ENCODE measurements around the gene ZNF160. TPM values are rescaled to one million over a fixed set of nuclear protein-coding genes. Genes with fewer than 3 reads are reported as not detected.

The ZNF160 gene
- total and polyA plus RNA-seq, 9 of the 15 experiments (the other 6 are each of a cell fraction or from before 2014, with no cell fraction given): 3.6 to 22.1 (median 11.8) TPM

DNA sequence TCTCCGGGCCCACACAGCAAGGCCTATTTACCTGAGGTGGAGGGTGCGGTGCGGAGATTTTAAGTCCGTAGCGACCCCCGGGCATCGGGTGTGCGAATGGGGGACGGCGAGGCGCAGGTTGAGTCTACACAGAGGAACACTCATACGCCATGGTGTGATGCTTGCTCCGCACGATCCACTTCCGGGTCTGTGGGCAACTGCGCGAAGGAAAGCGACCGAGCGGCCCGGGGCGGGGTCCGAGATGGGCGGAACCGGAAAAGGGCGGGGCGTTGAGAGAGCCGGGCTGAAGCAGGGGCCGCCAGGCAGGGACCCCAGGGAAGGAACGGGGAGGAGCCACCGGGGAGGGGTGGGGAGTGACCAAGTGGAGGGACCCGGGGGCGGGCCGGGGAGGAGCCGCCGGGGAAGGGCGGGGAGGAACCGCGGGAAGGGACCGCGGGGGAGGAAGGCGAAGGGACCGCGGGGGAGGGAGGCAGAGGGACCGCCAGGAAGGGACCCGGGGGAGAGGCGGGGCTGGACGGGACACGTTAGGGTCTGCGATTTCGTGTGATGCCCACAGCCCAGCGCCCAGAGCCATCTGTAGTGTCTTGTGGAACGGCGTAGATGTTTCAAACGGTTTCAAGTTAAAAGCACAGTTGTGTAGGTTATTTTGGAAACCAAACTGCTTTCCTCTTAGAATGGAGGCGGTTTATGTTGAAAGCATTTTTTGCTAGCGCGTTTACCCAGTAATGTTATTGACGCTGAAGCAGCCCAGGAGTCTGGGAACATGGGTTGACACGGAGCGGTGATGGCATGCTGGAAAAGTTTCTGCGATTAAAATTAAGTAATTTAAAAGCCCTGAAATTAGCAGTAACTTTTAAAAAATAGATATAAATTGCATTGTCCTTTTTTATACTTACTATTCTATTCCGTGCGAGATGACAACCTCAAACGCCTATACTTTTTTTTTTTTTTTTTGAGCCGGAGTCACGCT, at the start of gene ZNF160 (continued):
- TF ChIP-seq SUPT5H (IDR thresholded peaks at IDR 0.05) (peak; percentile 87), ARID1B (IDR thresholded peaks at IDR 0.05) (peak; percentile 52; the same call in 1 of the 2 replicates), TCF7 (IDR thresholded peaks at IDR 0.05; ENCODE audit: borderline replicate concordance) (no peak), ZC3H8 (IDR thresholded peaks at IDR 0.05) (no peak), ZNF561 (CRISPR knock-in tag; conservative IDR thresholded peaks at IDR 0.05) (no peak), SAFB (IDR thresholded peaks at IDR 0.05; ENCODE audit: borderline replicate concordance, low read depth, low read length) (no peak), TSC22D4 (tag; IDR thresholded peaks at IDR 0.05) (no peak), ZNF583 (CRISPR knock-in tag; IDR thresholded peaks at IDR 0.05) (no peak), JUND (IDR thresholded peaks at IDR 0.05; ENCODE audit: borderline replicate concordance, low read depth, low read length) (peak; percentile 30; the same call in 1 of the 2 replicates), JUND (tag; IDR thresholded peaks at IDR 0.05; ENCODE audit: borderline replicate concordance, low read depth, low read length) (no peak; the same call in 2 of the 3 replicates), HNRNPLL (IDR thresholded peaks at IDR 0.05; ENCODE audit: low read depth, low read length, poor library complexity, severe bottlenecking) (peak; percentile 16), BHLHE40 (IDR thresholded peaks at IDR 0.05; ENCODE audit: low read length) (peak; percentile 49; the same call in 1 of the 2 replicates), RBM22 (IDR thresholded peaks at IDR 0.05; ENCODE audit: low read depth, low read length, poor library complexity, severe bottlenecking) (no peak), KDM4B (IDR thresholded peaks at IDR 0.05; ENCODE audit: borderline replicate concordance in 2 of 2, low read depth in 1 of 2) (0 out of 4 replicates have a peak, but pooled peaks of 1 of the 2 experiments have one; percentile 55), FOXK2 (conservative IDR thresholded peaks at IDR 0.05 in 1 of 2, IDR thresholded peaks at IDR 0.05 in 1 of 2; ENCODE audit: low read depth in 2 of 2) (peak in 1 of 2 experiments; percentile 17; a peak in 1 of 4 replicates)
- TF ChIP-seq, protein P1, sequence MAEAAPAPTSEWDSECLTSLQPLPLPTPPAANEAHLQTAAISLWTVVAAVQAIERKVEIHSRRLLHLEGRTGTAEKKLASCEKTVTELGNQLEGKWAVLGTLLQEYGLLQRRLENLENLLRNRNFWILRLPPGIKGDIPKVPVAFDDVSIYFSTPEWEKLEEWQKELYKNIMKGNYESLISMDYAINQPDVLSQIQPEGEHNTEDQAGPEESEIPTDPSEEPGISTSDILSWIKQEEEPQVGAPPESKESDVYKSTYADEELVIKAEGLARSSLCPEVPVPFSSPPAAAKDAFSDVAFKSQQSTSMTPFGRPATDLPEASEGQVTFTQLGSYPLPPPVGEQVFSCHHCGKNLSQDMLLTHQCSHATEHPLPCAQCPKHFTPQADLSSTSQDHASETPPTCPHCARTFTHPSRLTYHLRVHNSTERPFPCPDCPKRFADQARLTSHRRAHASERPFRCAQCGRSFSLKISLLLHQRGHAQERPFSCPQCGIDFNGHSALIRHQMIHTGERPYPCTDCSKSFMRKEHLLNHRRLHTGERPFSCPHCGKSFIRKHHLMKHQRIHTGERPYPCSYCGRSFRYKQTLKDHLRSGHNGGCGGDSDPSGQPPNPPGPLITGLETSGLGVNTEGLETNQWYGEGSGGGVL (CRISPR knock-in tag; IDR thresholded peaks at IDR 0.05): no peak
- TF ChIP-seq, protein P2, sequence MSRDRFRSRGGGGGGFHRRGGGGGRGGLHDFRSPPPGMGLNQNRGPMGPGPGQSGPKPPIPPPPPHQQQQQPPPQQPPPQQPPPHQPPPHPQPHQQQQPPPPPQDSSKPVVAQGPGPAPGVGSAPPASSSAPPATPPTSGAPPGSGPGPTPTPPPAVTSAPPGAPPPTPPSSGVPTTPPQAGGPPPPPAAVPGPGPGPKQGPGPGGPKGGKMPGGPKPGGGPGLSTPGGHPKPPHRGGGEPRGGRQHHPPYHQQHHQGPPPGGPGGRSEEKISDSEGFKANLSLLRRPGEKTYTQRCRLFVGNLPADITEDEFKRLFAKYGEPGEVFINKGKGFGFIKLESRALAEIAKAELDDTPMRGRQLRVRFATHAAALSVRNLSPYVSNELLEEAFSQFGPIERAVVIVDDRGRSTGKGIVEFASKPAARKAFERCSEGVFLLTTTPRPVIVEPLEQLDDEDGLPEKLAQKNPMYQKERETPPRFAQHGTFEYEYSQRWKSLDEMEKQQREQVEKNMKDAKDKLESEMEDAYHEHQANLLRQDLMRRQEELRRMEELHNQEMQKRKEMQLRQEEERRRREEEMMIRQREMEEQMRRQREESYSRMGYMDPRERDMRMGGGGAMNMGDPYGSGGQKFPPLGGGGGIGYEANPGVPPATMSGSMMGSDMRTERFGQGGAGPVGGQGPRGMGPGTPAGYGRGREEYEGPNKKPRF (IDR thresholded peaks at IDR 0.05; ENCODE audit: low read depth, low read length): no peak
- TF ChIP-seq, protein P3, sequence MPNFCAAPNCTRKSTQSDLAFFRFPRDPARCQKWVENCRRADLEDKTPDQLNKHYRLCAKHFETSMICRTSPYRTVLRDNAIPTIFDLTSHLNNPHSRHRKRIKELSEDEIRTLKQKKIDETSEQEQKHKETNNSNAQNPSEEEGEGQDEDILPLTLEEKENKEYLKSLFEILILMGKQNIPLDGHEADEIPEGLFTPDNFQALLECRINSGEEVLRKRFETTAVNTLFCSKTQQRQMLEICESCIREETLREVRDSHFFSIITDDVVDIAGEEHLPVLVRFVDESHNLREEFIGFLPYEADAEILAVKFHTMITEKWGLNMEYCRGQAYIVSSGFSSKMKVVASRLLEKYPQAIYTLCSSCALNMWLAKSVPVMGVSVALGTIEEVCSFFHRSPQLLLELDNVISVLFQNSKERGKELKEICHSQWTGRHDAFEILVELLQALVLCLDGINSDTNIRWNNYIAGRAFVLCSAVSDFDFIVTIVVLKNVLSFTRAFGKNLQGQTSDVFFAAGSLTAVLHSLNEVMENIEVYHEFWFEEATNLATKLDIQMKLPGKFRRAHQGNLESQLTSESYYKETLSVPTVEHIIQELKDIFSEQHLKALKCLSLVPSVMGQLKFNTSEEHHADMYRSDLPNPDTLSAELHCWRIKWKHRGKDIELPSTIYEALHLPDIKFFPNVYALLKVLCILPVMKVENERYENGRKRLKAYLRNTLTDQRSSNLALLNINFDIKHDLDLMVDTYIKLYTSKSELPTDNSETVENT (CRISPR knock-in tag; IDR thresholded peaks at IDR 0.05): no peak
- TF ChIP-seq, protein P4, sequence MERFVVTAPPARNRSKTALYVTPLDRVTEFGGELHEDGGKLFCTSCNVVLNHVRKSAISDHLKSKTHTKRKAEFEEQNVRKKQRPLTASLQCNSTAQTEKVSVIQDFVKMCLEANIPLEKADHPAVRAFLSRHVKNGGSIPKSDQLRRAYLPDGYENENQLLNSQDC (CRISPR knock-in tag; IDR thresholded peaks at IDR 0.05): no peak

Data from K562 (cell line).